ENCODE results near the gene R3HCC1L. TPM values are rescaled to one million over a fixed set of nuclear protein-coding genes. Genes with fewer than 3 reads are reported as not detected.

Gene R3HCC1L
- total RNA-seq, 4 donors from 2014 or later: 12.1 to 23.6 (median 16.7) TPM

- WGBS, 2 donors: 95 to 97% methylated on average over 12 of the region's 12 CpGs
- no peak overlapping the region for H3K4me3 ChIP-seq (ENCODE audit: low read depth, poor library complexity, severe bottlenecking)
- intact Hi-C loops (cut with DNase I; ENCODE audit: low total_unique reads): no loop called here
- peak in 1 of 2 donors; percentile 73 for DNase-seq (ENCODE audit: low spot score in 2 of 2)
- TF ChIP-seq CTCF (IDR thresholded peaks at IDR 0.05) (no peak), POLR2A (IDR thresholded peaks at IDR 0.05) (no peak)
Measured at GRCh38 chr10:98286419-98286818, 152.0 kb downstream of the R3HCC1L start.

GRCh38 chr10:98287321-98287720 is 152.9 kb downstream of the R3HCC1L start:
- intact Hi-C loops (cut with DNase I; ENCODE audit: low total_unique reads): no loop called here
- peak in 1 of 2 donors; percentile 60 for DNase-seq (ENCODE audit: low spot score in 2 of 2)
- no peak for TF ChIP-seq CTCF (IDR thresholded peaks at IDR 0.05)
- no peak for TF ChIP-seq POLR2A (IDR thresholded peaks at IDR 0.05)
- 88 to 93% methylated on average over 5 of the region's 5 CpGs for WGBS, 2 donors
- no peak overlapping the region for H3K4me3 ChIP-seq (ENCODE audit: low read depth, poor library complexity, severe bottlenecking)

DNA sequence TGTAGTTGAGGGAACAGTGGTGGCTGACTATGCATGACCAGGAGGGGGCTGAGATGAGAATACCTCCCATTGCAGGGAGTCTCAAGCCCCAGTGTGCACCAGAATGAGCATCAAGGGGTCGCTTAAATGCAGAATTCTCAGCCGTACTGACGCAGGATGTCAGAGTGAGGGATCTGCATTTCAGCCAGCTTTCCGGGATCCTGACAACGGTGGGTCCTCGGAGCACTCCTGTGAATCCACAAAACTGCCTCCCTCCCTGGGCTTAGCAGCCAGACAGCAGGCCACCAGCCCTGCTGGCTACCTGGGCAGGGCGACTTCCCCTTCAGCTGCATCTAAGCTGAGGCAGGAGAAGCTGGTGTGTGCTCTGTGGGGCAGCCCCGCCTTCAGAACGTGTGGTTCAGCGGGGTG is 155.3 kb downstream of the R3HCC1L start:
- WGBS, 2 donors: 87 to 88% methylated on average over 9 to 10 of the region's 10 CpGs
- TF ChIP-seq POLR2A (IDR thresholded peaks at IDR 0.05) (no peak), CTCF (IDR thresholded peaks at IDR 0.05) (no peak)
- intact Hi-C loops (cut with DNase I; ENCODE audit: low total_unique reads): no loop called here

GRCh38 chr10:98292971-98293370 is 158.5 kb downstream of the R3HCC1L start:
- intact Hi-C loops (cut with DNase I; ENCODE audit: low total_unique reads): no loop called here
- TF ChIP-seq POLR2A (IDR thresholded peaks at IDR 0.05): no peak
- peak in 1 of 2 donors; percentile 68 for DNase-seq (ENCODE audit: low spot score in 2 of 2)
- WGBS, 2 donors: 83 to 84% methylated on average over 4 of the region's 4 CpGs
- no peak overlapping the region for H3K4me3 ChIP-seq (ENCODE audit: low read depth, poor library complexity, severe bottlenecking)

More for the DNA sequence above, 155.3 kb downstream of the R3HCC1L start:
- DNase-seq (ENCODE audit: low spot score in 2 of 2): peak in 1 of 2 donors; percentile 56
- H3K4me3 ChIP-seq (ENCODE audit: low read depth, poor library complexity, severe bottlenecking): no peak overlapping the region

DNA sequence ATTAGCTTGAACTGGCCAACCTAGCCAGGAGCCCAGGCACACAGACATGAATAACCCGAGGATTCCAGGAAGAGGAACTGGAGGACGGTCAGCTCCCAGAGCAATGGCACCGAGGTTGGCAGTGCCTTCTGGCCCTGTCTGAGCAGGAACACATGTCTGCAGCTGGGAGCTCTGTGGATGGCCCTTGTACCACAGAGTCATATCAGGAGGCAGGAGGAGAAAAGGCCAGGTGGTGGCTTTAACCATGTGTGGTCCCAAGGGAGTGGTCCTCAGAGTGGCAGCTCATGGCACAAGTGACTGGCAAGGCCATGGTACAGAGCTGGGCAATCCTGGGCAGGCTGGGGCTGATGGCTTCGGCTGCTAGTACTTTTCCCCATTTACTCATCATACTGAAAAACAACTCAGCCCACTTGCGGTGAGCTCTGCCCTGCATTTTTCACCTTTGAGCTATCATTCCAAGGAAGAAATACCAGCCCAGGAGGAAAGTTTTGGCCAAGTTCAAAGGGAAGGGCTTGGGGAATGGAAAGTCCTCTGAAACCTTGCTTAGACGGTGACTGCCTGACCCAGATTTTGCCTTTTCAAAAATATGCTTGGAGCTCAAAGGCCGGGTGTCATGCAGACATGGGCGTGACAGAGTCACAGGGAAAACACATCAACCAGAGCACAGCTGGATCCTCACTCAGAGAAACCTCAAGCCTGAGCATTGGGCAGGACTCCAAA is 159.3 kb downstream of the R3HCC1L start:
- no peak for TF ChIP-seq CTCF (IDR thresholded peaks at IDR 0.05)
- TF ChIP-seq POLR2A (IDR thresholded peaks at IDR 0.05): no peak
- peak; percentile 36 to 83 for DNase-seq (ENCODE audit: low spot score in 2 of 2)
- intact Hi-C loops (cut with DNase I; ENCODE audit: low total_unique reads): no loop called here
- H3K4me3 ChIP-seq (ENCODE audit: low read depth, poor library complexity, severe bottlenecking): no peak overlapping the region
- WGBS, 2 donors: 34 to 38% methylated on average over 8 of the region's 8 CpGs

DNA sequence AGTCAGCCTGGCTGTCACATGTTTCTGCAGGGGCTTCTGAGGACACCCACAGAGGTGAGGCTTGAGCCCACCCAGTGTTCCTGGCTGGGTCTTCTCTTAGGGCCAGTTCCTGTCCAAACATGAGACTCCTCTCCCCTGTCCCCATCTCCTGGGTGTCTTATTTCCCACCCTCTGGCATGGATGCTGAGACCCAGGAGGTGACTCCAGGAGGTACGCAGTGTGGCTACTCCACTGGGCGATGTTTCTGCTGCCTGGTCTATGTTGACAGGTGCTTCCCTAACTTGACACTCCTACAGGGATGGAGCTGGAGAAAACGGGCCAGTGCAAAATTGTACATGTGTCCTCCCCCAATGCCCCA is 159.8 kb downstream of the R3HCC1L start:
- intact Hi-C loops (cut with DNase I; ENCODE audit: low total_unique reads): no loop called here
- DNase-seq (ENCODE audit: low spot score in 2 of 2): peak in 1 of 2 donors; percentile 68
- no peak for TF ChIP-seq CTCF (IDR thresholded peaks at IDR 0.05)
- TF ChIP-seq POLR2A (IDR thresholded peaks at IDR 0.05): no peak
- H3K4me3 ChIP-seq (ENCODE audit: low read depth, poor library complexity, severe bottlenecking): no peak overlapping the region
- 64 to 78% methylated on average over 3 of the region's 3 CpGs for WGBS, 2 donors

Other genes with a start within 250 kb of the R3HCC1L start
- gene CRTAC1, start 104.0 kb upstream of the R3HCC1L start, total RNA-seq: 1 to 10 TPM; 1.4 to 3.5 (median 2.3) TPM
- gene LOXL4, start 133.5 kb downstream of the R3HCC1L start, total RNA-seq: 1 to 10 TPM; 1.7 to 4.0 (median 2.3) TPM

Data from lower leg skin (tissue), 4 donors.